IPS DF 4.7 (cell line): ENCODE results near the gene TNFSF13.

Experiments
- DNase-seq: peaks from one replicate; pipeline ENCODE4 v3.0.0-alpha.2; 2013; ENCODE audit warnings: low spot score; ENCODE audit errors: extremely low read depth

TNFSF13 gene

DNA sequence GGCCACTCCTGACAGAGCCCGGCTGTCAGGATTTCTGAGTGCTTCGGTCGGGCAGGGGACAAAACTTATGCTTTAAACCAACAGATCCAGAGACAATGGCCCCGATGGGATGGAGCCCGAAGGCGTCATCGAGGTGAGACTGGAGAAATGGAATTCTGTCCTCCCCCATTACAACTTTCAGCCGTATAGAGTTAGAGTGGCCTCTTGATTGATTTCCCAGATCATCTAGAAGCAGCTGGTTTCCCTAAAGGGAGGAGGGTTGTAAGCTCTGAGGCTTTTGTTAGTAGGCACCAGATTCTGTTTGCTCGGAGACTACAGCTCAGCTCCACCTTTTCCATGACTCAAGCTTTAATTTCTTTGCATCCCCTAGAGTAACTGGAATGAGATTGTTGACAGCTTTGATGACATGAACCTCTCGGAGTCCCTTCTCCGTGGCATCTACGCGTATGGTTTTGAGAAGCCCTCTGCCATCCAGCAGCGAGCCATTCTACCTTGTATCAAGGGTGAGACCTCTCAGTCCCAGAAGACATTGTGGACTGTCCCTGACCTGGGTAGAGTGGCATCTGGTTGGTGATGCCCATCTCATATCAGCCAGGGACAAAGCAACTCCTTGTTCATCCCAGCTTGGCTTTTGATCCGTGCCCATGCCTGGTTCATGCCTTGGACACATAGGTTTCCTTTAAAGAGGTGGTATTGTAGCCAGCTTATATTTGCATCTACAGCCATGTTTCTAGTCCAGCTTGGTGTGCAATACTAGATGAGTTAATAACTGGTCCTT is 15.8 kb downstream of the TNFSF13 start:
- DNase-seq, result no peak

DNA sequence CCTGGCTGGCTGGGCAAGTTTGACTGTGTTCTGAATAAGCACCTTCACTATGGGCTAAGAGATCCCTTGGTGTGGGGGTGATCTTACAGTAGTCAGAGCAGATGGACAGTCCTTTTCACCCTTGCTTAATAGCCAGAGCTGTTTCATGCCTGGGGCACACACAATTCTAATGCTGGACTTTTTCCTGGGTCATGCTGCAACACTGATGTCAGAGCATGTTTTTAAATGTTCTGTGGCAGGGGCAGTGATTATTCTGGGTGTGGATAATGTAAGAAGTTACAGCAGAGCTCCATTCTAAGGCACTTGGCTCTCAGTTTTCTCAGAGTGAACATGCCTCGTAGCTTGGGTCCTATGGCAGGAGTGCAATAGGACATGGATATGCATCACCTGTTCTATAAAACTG is 16.9 kb downstream of the TNFSF13 start:
- DNase-seq, result no peak

DNA sequence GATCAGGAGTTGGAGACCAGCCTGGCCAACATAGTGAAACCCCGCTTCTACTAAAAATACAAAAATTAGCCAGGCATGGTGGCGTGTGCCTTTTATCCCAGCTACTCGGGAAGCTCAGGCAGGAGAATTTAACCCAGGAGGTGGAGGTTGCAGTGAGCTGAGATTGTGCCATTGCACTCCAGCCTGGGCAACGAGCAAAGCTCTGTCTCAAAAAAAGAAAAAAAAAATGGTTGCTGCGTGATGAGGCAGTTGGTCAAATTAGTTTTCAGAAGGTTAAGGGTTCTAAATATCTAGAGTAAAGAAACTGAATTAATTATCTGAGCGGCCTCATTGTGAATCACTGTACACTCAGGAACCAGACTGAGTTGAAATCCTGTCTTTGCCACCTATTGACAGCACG is 17.4 kb downstream of the TNFSF13 start:
- no peak for DNase-seq

DNA sequence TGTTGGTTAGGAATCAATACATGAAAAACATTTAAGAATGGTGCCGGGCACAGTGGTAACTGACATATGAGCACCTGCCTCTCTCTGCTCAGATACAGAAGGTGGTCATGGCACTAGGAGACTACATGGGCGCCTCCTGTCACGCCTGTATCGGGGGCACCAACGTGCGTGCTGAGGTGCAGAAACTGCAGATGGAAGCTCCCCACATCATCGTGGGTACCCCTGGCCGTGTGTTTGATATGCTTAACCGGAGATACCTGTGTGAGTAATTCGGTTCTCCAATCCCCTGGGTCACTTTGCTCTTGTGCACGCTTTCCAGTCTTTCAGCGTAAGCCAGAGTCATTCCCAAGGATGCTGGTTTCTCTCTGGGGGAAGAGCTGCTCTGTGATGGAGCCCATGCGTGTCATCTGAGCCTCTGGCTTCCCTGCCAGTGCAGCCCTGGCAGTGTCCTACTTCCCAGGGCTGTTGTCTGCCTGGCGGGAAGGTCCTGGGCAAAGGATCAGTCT is 17.9 kb downstream of the TNFSF13 start:
- no peak for DNase-seq

DNA sequence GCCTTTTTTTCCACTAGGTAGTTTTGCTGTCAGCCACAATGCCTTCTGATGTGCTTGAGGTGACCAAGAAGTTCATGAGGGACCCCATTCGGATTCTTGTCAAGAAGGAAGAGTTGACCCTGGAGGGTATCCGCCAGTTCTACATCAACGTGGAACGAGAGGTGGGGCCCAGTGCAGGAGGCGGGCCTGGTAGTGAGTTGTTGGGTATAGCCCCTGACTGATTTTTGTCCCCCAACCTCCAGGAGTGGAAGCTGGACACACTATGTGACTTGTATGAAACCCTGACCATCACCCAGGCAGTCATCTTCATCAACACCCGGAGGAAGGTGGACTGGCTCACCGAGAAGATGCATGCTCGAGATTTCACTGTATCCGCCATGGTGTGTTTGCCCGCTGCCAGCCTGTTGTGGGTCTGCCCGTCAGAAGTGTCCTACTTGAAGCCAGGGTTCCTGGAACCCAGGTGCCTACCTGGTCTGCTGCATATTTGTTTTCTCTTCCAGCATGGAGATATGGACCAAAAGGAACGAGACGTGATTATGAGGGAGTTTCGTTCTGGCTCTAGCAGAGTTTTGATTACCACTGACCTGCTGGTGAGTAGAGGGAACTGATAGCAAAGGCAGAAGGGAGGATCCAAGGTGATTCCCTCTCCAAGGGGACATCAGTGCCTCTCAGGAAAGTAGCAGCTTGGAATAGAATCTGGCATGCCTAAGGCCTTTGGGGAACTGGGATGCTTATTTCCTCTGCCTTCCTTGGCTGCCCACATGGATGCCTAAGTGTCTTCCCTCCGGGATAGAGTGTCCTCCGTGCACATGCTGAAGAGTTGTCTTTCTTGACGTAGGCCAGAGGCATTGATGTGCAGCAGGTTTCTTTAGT is 19.0 kb downstream of the TNFSF13 start:
- no peak for DNase-seq

DNA sequence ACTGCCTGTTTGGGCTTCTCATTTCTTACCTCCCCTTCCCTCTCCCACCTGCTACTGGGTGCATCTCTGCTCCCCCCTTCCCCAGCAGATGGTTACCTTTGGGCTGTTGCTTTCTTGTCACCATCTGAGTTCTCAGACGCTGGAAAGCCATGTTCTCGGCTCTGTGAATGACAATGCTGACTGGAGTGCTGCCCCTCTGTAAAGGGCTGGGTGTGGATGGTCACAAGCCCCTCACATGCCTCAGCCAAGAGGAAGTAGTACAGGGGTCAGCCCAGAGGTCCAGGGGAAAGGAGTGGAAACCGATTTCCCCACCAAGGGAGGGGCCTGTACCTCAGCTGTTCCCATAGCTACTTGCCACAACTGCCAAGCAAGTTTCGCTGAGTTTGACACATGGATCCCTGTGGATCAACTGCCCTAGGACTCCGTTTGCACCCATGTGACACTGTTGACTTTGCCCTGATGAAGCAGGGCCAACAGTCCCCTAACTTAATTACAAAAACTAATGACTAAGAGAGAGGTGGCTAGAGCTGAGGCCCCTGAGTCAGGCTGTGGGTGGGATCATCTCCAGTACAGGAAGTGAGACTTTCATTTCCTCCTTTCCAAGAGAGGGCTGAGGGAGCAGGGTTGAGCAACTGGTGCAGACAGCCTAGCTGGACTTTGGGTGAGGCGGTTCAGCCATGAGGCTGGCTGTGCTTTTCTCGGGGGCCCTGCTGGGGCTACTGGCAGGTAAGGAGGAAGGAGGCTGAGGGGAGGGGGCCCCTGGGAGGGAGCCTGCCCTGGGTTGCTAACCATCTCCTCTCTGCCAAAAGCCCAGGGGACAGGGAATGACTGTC is 20.7 kb downstream of the TNFSF13 start, which contains the start of gene CD68:
CD68 (plus strand) TSS at position 638 of the 833 bp plus-strand sequence; CDS start at position 678, 40 bp downstream.
- no peak for DNase-seq

DNA sequence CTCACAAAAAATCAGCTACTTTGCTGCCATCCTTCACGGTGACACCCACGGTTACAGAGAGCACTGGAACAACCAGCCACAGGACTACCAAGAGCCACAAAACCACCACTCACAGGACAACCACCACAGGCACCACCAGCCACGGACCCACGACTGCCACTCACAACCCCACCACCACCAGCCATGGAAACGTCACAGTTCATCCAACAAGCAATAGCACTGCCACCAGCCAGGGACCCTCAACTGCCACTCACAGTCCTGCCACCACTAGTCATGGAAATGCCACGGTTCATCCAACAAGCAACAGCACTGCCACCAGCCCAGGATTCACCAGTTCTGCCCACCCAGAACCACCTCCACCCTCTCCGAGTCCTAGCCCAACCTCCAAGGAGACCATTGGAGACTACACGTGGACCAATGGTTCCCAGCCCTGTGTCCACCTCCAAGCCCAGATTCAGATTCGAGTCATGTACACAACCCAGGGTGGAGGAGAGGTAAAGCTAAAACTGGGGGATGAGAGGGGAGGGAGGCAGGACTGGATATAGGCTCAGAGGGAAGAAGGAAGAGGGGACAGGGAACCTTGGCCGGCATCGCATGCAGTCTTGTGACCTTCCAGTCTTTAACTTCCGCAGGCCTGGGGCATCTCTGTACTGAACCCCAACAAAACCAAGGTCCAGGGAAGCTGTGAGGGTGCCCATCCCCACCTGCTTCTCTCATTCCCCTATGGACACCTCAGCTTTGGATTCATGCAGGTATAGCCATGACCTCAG is 21.5 kb downstream of the TNFSF13 start:
- DNase-seq, result no peak

DNA sequence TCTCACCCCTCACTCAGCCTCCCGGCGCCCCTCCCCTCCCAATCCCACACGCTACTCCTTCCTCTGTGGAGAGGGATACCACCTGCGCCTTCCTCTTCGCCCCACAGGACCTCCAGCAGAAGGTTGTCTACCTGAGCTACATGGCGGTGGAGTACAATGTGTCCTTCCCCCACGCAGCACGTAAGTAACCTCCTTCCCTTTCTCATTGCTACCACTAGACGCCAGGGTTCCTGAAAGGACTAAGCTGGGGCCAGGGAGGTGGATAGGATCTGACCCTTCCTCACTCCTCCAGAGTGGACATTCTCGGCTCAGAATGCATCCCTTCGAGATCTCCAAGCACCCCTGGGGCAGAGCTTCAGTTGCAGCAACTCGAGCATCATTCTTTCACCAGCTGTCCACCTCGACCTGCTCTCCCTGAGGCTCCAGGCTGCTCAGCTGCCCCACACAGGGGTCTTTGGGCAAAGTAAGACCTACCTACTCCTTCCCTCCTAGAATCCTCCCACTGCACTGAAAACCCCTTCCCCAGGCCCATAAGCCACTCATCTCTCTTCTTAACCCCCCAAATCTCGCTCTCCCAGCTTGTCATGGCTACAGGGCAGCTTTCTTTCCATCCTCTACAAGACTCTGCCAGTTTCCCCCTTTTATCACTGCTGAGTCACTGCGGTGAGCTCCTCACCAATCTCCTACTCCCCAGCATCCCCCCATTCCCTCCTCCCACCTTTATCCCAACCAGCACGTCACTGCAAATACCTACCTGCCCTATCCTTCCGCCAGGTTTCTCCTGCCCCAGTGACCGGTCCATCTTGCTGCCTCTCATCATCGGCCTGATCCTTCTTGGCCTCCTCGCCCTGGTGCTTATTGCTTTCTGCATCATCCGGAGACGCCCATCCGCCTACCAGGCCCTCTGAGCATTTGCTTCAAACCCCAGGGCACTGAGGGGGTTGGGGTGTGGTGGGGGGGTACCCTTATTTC is 22.3 kb downstream of the TNFSF13 start:
- no peak for DNase-seq

DNA sequence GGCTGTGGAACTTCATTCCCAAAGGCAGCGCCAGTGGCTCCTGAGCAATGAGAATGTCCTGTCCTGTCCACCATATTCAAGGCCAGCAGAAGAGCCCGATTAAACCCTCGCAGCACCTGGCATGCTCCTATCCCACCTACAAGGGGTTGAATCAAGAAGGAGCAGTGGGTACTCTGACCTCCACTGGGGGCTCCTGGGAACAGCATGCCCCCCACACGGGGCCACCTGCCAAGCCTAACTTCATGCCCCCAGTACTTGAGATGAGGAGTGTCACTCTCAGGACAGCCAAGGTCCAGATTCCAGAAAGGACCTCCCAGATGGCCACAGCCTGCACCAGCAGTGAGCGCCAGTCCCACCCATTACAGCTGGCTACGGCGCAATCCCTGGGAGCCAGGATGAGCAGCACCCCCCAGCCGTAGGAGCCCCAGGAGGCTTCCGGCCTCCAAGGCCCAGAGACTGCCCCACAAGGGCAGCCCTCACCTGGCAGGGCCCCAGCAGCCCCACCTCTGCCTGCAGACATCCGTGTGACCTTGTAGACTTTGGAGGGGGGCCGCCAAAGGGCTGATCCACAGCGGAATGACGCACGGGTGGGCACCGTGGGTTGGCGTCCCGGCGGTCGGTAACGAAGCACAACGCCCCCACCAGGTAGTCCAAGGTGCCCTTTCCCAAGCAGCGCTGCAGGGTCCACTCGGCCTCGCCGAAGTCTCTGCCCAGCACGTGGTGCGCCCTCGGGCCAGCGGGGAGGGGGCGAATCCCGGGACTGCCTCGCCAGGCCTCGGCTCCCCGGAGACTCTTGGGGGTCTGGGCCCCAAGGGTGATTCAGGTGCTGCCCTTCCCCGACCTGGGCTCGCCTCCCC is 24.1 kb downstream of the TNFSF13 start:
- no peak for DNase-seq

DNA sequence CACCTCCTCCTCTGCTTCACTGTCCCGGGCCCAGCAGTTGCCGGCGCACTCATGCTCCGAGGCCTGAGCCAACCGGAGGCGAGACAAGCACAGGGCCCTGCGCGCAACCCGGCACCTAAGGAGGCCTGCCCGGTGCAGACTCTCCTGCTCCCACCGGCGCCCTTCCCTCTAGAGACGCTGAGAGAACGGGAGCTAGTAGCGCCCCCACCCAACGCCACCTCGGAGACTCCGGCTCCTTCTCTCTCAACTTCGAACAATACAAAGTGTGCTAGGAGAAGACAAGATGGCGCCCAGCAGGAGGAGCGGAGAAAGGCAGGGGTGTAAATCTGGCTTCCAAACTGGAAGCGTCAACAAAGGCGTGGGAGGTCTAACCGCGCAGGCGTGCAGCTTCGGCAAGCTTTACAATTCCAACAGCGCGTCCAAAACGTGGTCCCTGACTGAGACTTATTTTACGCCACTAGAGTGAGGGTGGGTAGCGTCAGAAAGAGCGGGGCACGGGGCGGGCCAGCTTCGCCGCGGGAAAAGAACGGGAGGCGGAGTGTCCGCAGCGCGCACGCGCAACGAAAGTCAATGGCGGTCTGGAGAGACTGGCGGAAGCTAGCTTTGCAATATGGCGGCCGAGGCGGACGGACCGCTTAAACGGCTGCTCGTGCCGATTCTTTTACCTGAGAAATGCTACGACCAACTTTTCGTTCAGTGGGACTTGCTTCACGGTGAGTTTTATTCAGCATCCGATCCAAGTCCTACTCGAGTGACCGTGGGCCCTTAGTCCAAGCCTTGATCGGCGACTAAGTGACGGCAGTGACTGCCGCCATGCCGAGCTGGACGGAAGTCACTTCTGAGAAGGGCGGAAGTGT is 24.9 kb downstream of the TNFSF13 start, which contains the start of gene MPDU1:
MPDU1 (plus strand) TSS at position 600 of the 857 bp plus-strand sequence; CDS start at position 611, 11 bp downstream.
- no peak for DNase-seq

DNA sequence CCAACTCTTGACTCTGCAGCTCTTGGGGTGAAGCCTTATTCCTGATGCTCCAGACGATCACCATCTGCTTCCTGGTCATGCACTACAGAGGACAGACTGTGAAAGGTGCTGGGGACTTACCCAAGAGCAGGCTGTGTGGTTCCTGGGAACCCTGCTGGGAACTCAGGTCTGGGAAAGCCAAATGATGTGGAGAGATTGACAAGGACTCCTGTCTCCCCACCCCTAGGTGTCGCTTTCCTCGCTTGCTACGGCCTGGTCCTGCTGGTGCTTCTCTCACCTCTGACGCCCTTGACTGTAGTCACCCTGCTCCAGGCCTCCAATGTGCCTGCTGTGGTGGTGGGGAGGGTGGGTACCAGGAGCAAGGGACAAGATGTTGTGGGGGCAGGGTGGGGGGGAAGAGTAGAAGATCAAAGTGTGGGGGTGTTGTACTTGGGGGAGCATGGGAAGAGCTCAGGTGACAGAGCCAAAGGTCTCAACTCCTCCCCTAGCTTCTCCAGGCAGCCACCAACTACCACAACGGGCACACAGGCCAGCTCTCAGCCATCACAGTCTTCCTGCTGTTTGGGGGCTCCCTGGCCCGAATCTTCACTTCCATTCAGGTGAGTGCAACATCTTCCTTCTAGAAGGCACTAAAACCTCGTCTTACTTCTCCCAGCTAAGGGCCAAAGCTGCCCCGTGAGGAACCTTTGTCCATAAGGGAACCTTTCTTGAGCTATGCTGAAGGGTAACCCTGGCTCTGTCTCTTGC is 28.3 kb downstream of the TNFSF13 start:
- no peak for DNase-seq

DNA sequence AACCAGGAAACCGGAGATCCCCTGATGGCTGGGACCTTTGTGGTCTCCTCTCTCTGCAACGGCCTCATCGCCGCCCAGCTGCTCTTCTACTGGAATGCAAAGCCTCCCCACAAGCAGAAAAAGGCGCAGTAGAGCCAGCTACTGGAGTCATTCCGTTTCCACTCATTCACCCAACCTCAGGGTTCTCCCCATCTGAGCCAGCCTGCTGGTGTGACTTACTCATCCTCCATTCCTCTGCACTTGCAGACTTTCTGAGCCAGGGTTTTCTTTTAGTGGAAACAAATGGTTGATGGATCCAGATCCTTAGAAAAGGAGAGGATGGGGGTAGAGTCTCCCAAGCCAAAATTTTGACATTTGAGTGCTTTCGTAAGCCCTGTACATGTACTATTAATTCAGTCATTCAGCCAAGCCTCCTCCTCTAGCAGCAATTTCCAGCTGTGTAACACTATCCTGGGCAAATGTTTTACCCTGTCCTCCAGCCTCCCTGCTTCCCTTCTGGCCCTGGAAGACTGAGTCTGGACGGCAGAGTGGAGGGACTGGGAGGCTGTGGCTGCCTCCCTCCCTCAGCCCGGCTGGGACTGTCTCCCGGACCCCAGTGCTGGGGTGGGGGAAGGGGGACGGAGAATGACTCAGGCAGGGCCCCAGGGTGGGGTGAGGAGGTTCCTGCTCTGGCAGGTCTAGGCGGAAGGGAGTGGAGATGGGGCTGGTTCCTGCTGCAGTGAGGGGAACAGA is 29.0 kb downstream of the TNFSF13 start:
- no peak for DNase-seq

DNA sequence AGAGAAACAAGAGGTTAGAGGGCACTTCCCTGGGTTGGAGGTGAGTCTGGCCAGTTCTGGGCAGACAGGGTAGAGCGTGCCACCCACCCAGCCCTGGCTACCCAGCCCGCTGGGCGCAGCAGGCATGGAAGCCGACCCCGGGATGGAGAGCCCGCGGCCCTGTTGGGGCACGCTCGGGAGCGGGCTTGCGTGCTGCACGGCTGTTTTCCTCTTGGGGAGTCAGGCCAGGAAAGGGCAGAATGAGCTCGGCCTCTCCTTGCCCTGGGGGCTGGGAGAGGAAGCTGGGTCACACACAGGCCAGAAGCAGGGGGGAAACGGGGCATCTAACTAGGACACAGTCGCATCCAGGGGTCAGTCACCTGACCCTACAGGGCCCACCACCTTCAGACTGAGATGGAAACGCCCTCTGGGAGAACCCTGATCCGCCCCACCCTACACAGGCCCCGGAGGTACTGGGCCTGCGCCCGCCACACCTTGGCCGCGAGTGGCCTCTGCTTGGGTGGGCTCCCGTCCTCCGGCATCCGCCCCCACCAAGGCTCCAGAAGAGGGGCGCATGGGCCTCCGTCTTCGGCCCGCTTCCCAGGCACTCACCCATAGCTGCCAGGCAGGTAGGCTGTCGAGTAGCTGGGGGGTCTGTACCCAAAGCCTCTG is 30.1 kb downstream of the TNFSF13 start:
- no peak for DNase-seq

DNA sequence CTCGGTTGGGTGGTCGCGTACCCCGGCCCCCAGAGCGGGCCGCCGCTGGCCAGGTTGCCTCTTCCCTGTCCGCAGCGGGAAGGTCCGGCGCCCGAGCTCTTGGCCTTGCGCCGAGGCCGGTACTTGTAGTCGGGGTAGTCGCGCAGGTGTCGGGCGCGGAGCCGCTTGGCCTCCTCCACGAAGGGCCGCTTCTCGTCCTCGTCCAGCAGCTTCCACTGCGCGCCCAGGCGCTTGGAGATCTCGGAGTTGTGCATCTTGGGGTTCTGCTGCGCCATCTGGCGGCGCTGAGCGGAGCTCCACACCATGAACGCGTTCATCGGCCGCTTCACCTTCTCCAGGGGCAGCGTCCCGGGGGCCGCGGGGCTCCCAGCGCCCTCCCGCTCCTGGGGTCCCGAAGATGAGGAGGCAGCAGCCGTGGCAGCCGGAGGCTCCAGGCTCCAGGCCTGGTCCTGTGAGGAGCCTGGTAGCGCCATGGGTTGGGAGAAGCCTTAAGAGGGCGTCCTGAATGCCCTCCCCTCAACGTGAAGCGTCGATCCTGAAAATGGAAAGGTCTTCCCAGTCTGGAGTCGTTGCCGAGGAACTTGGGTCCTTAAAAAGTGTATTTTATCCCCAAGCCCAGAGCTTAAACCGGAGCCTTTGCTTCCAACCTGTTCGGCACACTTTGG is 30.8 kb downstream of the TNFSF13 start:
- no peak for DNase-seq
